Gastrocnemius medialis (tissue), 4 donors: ENCODE data around the gene NHEJ1. TPM values are rescaled to one million over a fixed set of nuclear protein-coding genes. Genes with fewer than 3 reads are reported as not detected.

ENCODE experiments used
- ATAC-seq, 2 donors: fragments of 150-250 bp; one replicate each; pipeline ENCODE4 v1.9.1; 2016
- DNase-seq, 2 donors: peaks; one replicate each; pipeline ENCODE4 v3.0.0-alpha.2; 2019
- H3K27ac ChIP-seq, 4 donors: fragments of 200-600 bp; sonication (generic); 1 replicate in 1 of 4; 2 replicates in 3 of 4; pipeline ENCODE4 v1.5.1; 2016 to 2018; ENCODE audit warnings: mild to moderate bottlenecking in 2 of 4, moderate library complexity in 1 of 4
- H3K27me3 ChIP-seq, 3 donors: fragments of 200-600 bp; sonication (generic) in 2 of 3; 1 replicate in 1 of 3; 2 replicates in 2 of 3; pipeline versions ENCODE4 v1.5.1 to v1.6.0; 2016 to 2019; ENCODE audit warnings: mild to moderate bottlenecking in 1 of 3, moderate library complexity in 1 of 3
- H3K36me3 ChIP-seq, 2 donors: fragments of 200-600 bp; sonication (generic) in 1 of 2; one replicate each; pipeline ENCODE4 v1.5.1; 2017 to 2018
- H3K4me1 ChIP-seq, 2 donors: fragments of 200-600 bp; sonication (generic) in 1 of 2; one replicate each; pipeline ENCODE4 v1.5.1; 2016 to 2017; ENCODE audit warnings: mild to moderate bottlenecking in 2 of 2
- H3K4me3 ChIP-seq, 4 donors: fragments of 200-600 bp; sonication (generic) in 3 of 4; 1 replicate in 1 of 4; 2 replicates in 3 of 4; pipeline ENCODE4 v1.5.1; 2016 to 2019; ENCODE audit warnings: mild to moderate bottlenecking in 2 of 4
- H3K9me3 ChIP-seq, 3 donors: fragments of 200-600 bp; sonication (generic) in 2 of 3; 1 replicate in 1 of 3; 2 replicates in 2 of 3; pipeline ENCODE4 v1.5.1; 2016 to 2019
- POLR2A ChIP-seq, 2 donors: fragments of 450-650 bp; IDR thresholded peaks; one replicate each; pipeline ENCODE4 v1.6.1; 2017; ENCODE audit warnings: antibody characterized with exemption in 2 of 2, mild to moderate bottlenecking in 2 of 2, moderate library complexity in 2 of 2
- in situ Hi-C, 4 donors: fragments of 200-750 bp; cut with MboI; loops; one replicate each; pipeline versions ENCODE4 v1.15.0 to v1.8.0; 2017; ENCODE audit warnings: low sequenced_read_pairs in 4 of 4
- intact Hi-C: fragments of 100-400 bp; cut with DNase I; formaldehyde crosslinking; loops from one replicate; pipeline ENCODE4 v1.15.1; 2023; ENCODE audit warnings: low total_unique reads
- total RNA-seq, 4 donors: library from RNA; depleted of rRNA; stranded (reverse); fragments of >200 nt; gene quantifications; one replicate each; pipeline versions ENCODE4 v1.1.0 to v1.2.3, GENCODE V29; 2016
- TF ChIP-seq, protein P1 (sequence below), 5 experiments: fragments of 450-650 bp in 3 of 5; fragments of 200-600 bp in 2 of 5; sonication (generic) in 2 of 5; IDR thresholded peaks in 4 of 5; conservative IDR thresholded peaks in 1 of 5; 1 replicate in 4 of 5; 2 replicates in 1 of 5; pipeline ENCODE4 v1.5.1; 2016 to 2019; ENCODE audit warnings: antibody characterized with exemption in 5 of 5, mild to moderate bottlenecking in 3 of 5, moderate library complexity in 3 of 5

Gene NHEJ1
- total RNA-seq, 4 donors from 2014 or later = 24.5 to 39.0 (median 26.4) TPM

- Histone ChIP-seq H3K36me3 (no peaks in the 10 kb centered on the region), H3K4me3 (no peak overlapping the region), H3K27me3 (no peaks in the 10 kb centered on the region), H3K27ac (no peak overlapping the region), H3K9me3 (no peaks in the 10 kb centered on the region), H3K4me1 (peaks cover 0 to 6% of the 10 kb centered on the region in 2 donors)
- TF ChIP-seq, protein P1, sequence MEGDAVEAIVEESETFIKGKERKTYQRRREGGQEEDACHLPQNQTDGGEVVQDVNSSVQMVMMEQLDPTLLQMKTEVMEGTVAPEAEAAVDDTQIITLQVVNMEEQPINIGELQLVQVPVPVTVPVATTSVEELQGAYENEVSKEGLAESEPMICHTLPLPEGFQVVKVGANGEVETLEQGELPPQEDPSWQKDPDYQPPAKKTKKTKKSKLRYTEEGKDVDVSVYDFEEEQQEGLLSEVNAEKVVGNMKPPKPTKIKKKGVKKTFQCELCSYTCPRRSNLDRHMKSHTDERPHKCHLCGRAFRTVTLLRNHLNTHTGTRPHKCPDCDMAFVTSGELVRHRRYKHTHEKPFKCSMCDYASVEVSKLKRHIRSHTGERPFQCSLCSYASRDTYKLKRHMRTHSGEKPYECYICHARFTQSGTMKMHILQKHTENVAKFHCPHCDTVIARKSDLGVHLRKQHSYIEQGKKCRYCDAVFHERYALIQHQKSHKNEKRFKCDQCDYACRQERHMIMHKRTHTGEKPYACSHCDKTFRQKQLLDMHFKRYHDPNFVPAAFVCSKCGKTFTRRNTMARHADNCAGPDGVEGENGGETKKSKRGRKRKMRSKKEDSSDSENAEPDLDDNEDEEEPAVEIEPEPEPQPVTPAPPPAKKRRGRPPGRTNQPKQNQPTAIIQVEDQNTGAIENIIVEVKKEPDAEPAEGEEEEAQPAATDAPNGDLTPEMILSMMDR (IDR thresholded peaks at IDR 0.05 in 4 of 5, conservative IDR thresholded peaks at IDR 0.05 in 1 of 5) = no peak
- TF ChIP-seq POLR2A (IDR thresholded peaks at IDR 0.05) = no peak
- intact Hi-C loops (no loop called here), in situ Hi-C loops (no loop called here)
- DNase-seq (no peak), ATAC-seq (no peak)
These were observed 66.4 kb downstream of the NHEJ1 start for GRCh38 chr2:219094171-219094570.

DNA sequence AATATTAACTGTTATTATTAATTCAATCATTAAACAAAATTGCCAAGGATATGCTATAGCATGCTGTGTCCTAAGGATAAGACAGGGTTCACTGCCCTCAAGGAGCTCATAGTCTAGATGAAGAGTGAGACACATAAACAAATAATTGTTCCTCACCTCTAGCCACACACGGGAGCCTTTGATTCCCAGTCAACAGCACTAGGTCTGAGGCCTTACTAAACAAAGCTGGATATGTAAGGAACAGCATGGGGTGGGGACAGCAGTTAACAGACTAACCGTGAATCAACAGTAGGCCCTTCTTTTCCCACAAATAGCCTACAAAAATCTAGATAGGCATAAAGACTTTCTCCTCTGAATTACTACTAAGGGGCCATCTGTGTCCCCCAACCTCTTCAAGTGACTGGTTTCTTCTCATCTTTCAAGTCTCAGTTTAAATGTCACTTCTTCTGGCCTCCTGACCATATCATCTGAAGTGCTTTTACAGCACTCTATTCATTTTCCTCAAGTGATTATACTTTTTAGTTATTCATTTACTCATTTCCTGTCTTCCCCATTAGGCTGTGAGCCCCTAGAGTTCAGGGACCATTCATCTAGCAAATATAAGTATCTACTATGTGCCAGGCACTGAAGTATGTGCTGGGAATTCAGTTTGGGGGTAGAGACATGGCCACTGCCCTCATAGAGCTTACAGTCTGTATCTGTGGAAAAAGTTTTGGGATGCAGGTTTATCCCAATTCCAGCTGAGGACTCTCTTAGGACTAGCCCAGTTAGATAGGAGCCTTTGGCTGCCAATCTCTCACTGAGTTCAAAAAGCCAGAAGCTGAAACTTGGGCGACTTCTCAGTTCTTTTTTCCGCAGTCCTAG lies 69.9 kb downstream of the NHEJ1 start:
- no peaks in the 10 kb centered on the region for H3K36me3 ChIP-seq
- in situ Hi-C loops = no loop called here
- intact Hi-C loops = no loop called here
- H3K4me3 ChIP-seq = no peak overlapping the region
- ATAC-seq (no peak), DNase-seq (no peak)
- H3K4me1 ChIP-seq = peaks cover 0 to 6% of the 10 kb centered on the region in 2 donors
- TF ChIP-seq, protein P1 (IDR thresholded peaks at IDR 0.05 in 4 of 5, conservative IDR thresholded peaks at IDR 0.05 in 1 of 5) = no peak
- TF ChIP-seq POLR2A (IDR thresholded peaks at IDR 0.05) = no peak
- H3K27ac ChIP-seq = no peak overlapping the region
- H3K27me3 ChIP-seq = no peaks in the 10 kb centered on the region
- no peaks in the 10 kb centered on the region for H3K9me3 ChIP-seq

DNA sequence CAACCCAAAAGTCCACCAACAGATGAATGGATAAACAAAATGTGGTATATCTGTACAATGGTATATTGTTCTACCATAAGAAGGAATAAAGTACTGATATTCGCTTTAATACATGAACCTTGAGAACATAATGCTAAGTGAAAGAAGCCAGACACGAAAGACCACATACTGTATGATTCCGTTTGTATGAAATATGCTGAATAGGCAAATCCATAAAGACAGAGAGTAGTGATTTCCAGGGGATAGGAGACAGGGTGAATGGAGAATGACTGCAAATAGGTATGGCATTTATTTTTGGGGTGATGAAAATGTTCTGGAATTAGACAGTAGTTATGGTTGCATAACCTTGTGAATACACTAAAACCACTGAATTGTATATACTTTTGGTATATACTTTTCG lies 71.3 kb downstream of the NHEJ1 start:
- DNase-seq = no peak
- H3K9me3 ChIP-seq = no peaks in the 10 kb centered on the region
- no peaks in the 10 kb centered on the region for H3K4me1 ChIP-seq
- H3K36me3 ChIP-seq = no peaks in the 10 kb centered on the region
- in situ Hi-C loops (no loop called here), intact Hi-C loops (no loop called here)
- no peak for TF ChIP-seq POLR2A (IDR thresholded peaks at IDR 0.05)
- TF ChIP-seq, protein P1 (IDR thresholded peaks at IDR 0.05 in 4 of 5, conservative IDR thresholded peaks at IDR 0.05 in 1 of 5) = no peak
- H3K4me3 ChIP-seq = no peak overlapping the region
- no peak overlapping the region for H3K27ac ChIP-seq
- ATAC-seq = no peak
- no peaks in the 10 kb centered on the region for H3K27me3 ChIP-seq

DNA sequence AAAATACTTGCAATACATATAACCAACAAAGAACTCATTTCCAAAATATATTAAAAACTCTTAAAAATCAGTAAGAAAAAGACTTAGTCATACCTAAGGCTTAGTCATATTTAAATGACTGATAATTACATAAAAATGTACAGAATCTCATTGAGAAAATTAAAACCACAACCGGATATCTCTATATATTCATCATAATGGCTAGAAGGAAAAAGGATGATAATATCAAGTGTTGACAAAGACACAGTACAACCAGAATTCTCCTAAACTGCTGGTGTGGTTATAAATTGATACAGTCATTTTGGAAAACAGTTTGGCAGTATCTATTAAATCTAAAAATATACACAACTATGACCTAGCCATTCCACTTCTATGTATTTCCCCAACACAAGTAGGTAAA lies 72.8 kb downstream of the NHEJ1 start:
- no peaks in the 10 kb centered on the region for H3K36me3 ChIP-seq
- no peaks in the 10 kb centered on the region for H3K4me1 ChIP-seq
- intact Hi-C loops = no loop called here
- ATAC-seq = no peak
- no peaks in the 10 kb centered on the region for H3K27me3 ChIP-seq
- H3K27ac ChIP-seq = no peak overlapping the region
- H3K4me3 ChIP-seq = no peak overlapping the region
- in situ Hi-C loops = no loop called here
- TF ChIP-seq, protein P1 (IDR thresholded peaks at IDR 0.05 in 4 of 5, conservative IDR thresholded peaks at IDR 0.05 in 1 of 5) = no peak
- TF ChIP-seq POLR2A (IDR thresholded peaks at IDR 0.05) = no peak
- no peaks in the 10 kb centered on the region for H3K9me3 ChIP-seq
- no peak for DNase-seq
